HG02852 (cell line): ENCODE results near the gene MTFR1L.

ENCODE experiments used
- ATAC-seq: cut with Tn5 transposase; IDR thresholded peaks from one replicate; pipeline ENCODE4 v1.9.1; 2021; ENCODE audit warnings: mild to moderate bottlenecking, moderate library complexity; ENCODE audit not compliant: unreplicated experiment

MTFR1L gene

GRCh38 chr1:25875856-25876692 is 56.3 kb downstream of the MTFR1L start:
- ATAC-seq = peak; percentile 23

GRCh38 chr1:25876693-25877077 is 56.9 kb downstream of the MTFR1L start:
- ATAC-seq = no peak

- no peak for ATAC-seq
These were observed 57.4 kb downstream of the MTFR1L start for GRCh38 chr1:25877155-25877554.

GRCh38 chr1:25878690-25879089 is 58.9 kb downstream of the MTFR1L start:
- no peak for ATAC-seq

GRCh38 chr1:25879675-25880074 is 59.9 kb downstream of the MTFR1L start:
- no peak for ATAC-seq

- ATAC-seq = no peak
These were observed 60.8 kb downstream of the MTFR1L start for GRCh38 chr1:25880518-25880917.

- ATAC-seq = no peak
These were observed 61.5 kb downstream of the MTFR1L start for GRCh38 chr1:25881266-25881665.
